Ovary (tissue), 9 donors: ENCODE results near the gene IFNGR1. TPM values are rescaled to one million over a fixed set of nuclear protein-coding genes. Genes with fewer than 3 reads are reported as not detected.

ENCODE experiments used
- DNase-seq, 5 donors: peaks; one replicate each; pipeline ENCODE4 v3.0.0-alpha.2; 2019 to 2020
- H3K27ac ChIP-seq, 2 donors: fragments of 200-600 bp; one replicate each; pipeline versions ENCODE4 v1.5.1 to v1.8.0; 2019 to 2022
- H3K27me3 ChIP-seq: fragments of 200-600 bp; one replicate; pipeline ENCODE4 v1.8.0; 2022
- H3K36me3 ChIP-seq: fragments of 200-600 bp; sonication (generic); one replicate; pipeline ENCODE4 v1.5.1; 2019
- H3K4me1 ChIP-seq: one replicate; pipeline ENCODE4 v1.8.1; 2013; ENCODE audit warnings: mild to moderate bottlenecking, moderate library complexity; ENCODE audit not compliant: insufficient read depth
- H3K4me3 ChIP-seq: fragments of 200-600 bp; sonication (generic); one replicate; pipeline ENCODE4 v1.5.1; 2017
- H3K9me3 ChIP-seq, 2 donors: fragments of 200-600 bp in 1 of 2; sonication (generic) in 1 of 2; one replicate each; pipeline versions ENCODE4 v1.5.1 to v1.8.1; 2013 to 2019; ENCODE audit warnings: mild to moderate bottlenecking in 1 of 2, moderate library complexity in 1 of 2
- CTCF ChIP-seq, 3 donors: fragments of 450-650 bp in 2 of 3; fragments of 200-600 bp in 1 of 3; IDR thresholded peaks; one replicate each; pipeline versions ENCODE4 v1.5.1 to v1.8.0; 2016 to 2022; ENCODE audit warnings: antibody characterized with exemption in 3 of 3, mild to moderate bottlenecking in 1 of 3
- EP300 ChIP-seq: sonication (generic); formaldehyde crosslinking; IDR thresholded peaks from one replicate; pipeline ENCODE4 v1.6.1; 2017; ENCODE audit warnings: antibody characterized with exemption
- POLR2A ChIP-seq: fragments of 450-650 bp; IDR thresholded peaks from one replicate; pipeline ENCODE4 v1.6.1; 2017; ENCODE audit warnings: antibody characterized with exemption, mild to moderate bottlenecking, moderate library complexity
- WGBS, 3 donors: extraction: QIAGEN DNeasy Blood & Tissue Kit in 1 of 3; methylation state at CpG; one replicate each; pipeline versions ENCODE4 v1.1.5 to v1.1.7; 2013 to 2017; 5-methylcytosine and 5-hydroxymethylcytosine counted together
- intact Hi-C, 4 donors: fragments of 100-400 bp; cut with DNase I; formaldehyde crosslinking; loops; one replicate each; pipeline versions ENCODE4 v1.11.0 to v1.15.1; 2022 to 2023
- polyA plus RNA-seq, 2 donors: library from polyadenylated mRNA; stranded (reverse); fragments of 200-250 nt in 1 of 2; fragments of 350-450 nt in 1 of 2; fragmentation: Illumina TruSeq in 1 of 2; extraction: RNeasy Lipid Tissue Mini Kit (QIAGEN cat#74804) in 1 of 2; gene quantifications; one replicate each; pipeline ENCODE4 v1.2.3, GENCODE V29; 2013 to 2014
- total RNA-seq, 7 donors: library from RNA; depleted of rRNA in 2 of 7; stranded (reverse); fragments of >200 nt in 2 of 7; fragmentation: NEBNext Ultra II Directional in 3 of 7; extraction: Animal tissue kit (Norgen Biotek cat#: 25700) in 3 of 7; gene quantifications; one replicate each; pipeline versions ENCODE4 v1.1.0 to v1.2.4, GENCODE V29; 2016 to 2023
- donor health status: DM: no; HTN: no; CAD: no; lungs with moderate emphysema.
- donor health status: DM: no; HTN: no; CAD: no.
- donor health status: Bipolar disorder and iron deficiency.
- donor health status: DM: yes; HTN: yes; CAD: no.
- donor health status: DM: no; HTN: no; CAD: no.
- donor health status: DM: yes; HTN: yes; CAD: no.

The IFNGR1 gene
- total and polyA plus RNA-seq, 9 donors = 37.1 to 95.2 (median 55.5) TPM

- Histone ChIP-seq H3K9me3 (no peaks in the 10 kb centered on the region), H3K27ac (no peak overlapping the region), H3K36me3 (no peaks in the 10 kb centered on the region), H3K4me1 (no peaks in the 10 kb centered on the region), H3K4me3 (no peak overlapping the region), H3K27me3 (no peaks in the 10 kb centered on the region)
- 10 to 30% (median 12%) methylated on average over 4 of the region's 4 CpGs for WGBS, 3 donors
- intact Hi-C loops = no loop called here
- DNase-seq = no peak
- no peak for TF ChIP-seq CTCF (IDR thresholded peaks at IDR 0.05)
- TF ChIP-seq EP300 = no peak
- TF ChIP-seq POLR2A = no peak
These were observed 43.9 kb downstream of the IFNGR1 start for GRCh38 chr6:137175157-137175867.

- H3K4me1 ChIP-seq = no peaks in the 10 kb centered on the region
- no peak within 1 kb of the TSS for H3K27ac ChIP-seq
- H3K27me3 ChIP-seq = no peaks in the 10 kb centered on the region
- no peak for DNase-seq
- TF ChIP-seq CTCF (IDR thresholded peaks at IDR 0.05) = no peak
- TF ChIP-seq POLR2A = no peak
- TF ChIP-seq EP300 = no peak
- WGBS, 3 donors = 94 to 96% (median 95%) methylated on average over 4 of the region's 4 CpGs
- H3K36me3 ChIP-seq = no peaks in the 10 kb centered on the region
- no peak within 1 kb of the TSS for H3K4me3 ChIP-seq
- intact Hi-C loops = no loop called here
- no peaks in the 10 kb centered on the region for H3K9me3 ChIP-seq
These were observed 45.7 kb downstream of the IFNGR1 start, which contains the start of gene IL22RA2 for GRCh38 chr6:137173501-137173900. IL22RA2 (minus strand) TSS chr6:137173644; CDS start chr6:137161749, 11,895 bp downstream.

- Histone ChIP-seq H3K36me3 (no peaks in the 10 kb centered on the region), H3K27me3 (no peaks in the 10 kb centered on the region), H3K9me3 (no peaks in the 10 kb centered on the region), H3K4me1 (no peaks in the 10 kb centered on the region), H3K4me3 (no peak overlapping the region), H3K27ac (no peak overlapping the region)
- intact Hi-C loops = no loop called here
- TF ChIP-seq POLR2A = no peak
- TF ChIP-seq EP300 = no peak
- no peak for TF ChIP-seq CTCF (IDR thresholded peaks at IDR 0.05)
- 95 to 98% (median 95%) methylated on average over 11 of the region's 11 CpGs for WGBS, 3 donors
- no peak for DNase-seq
These were observed 46.3 kb downstream of the IFNGR1 start for GRCh38 chr6:137172734-137173431.

GRCh38 chr6:137171824-137172733 lies 47.1 kb downstream of the IFNGR1 start:
- no peak overlapping the region for H3K27ac ChIP-seq
- H3K27me3 ChIP-seq = no peaks in the 10 kb centered on the region
- no peaks in the 10 kb centered on the region for H3K36me3 ChIP-seq
- no peak for TF ChIP-seq POLR2A
- no peak for TF ChIP-seq EP300
- TF ChIP-seq CTCF (IDR thresholded peaks at IDR 0.05) = no peak
- 65 to 75% (median 68%) methylated on average over 13 of the region's 13 CpGs for WGBS, 3 donors
- H3K4me3 ChIP-seq = no peak overlapping the region
- intact Hi-C loops = no loop called here
- no peaks in the 10 kb centered on the region for H3K4me1 ChIP-seq
- H3K9me3 ChIP-seq = no peaks in the 10 kb centered on the region
- no peak for DNase-seq
